HG03457 (cell line): Measurements from ENCODE around the gene BTBD9.
"Not testable (repeated sequence)": the region's sequence is repeated elsewhere in the genome, so short reads cannot be mapped to it uniquely, and the experiment has no call there.

ENCODE experiments used
- ATAC-seq: cut with Tn5 transposase; IDR thresholded peaks from one replicate; pipeline ENCODE4 v1.9.1; 2021; ENCODE audit warnings: moderate number of reproducible peaks; ENCODE audit not compliant: unreplicated experiment

The BTBD9 gene

DNA sequence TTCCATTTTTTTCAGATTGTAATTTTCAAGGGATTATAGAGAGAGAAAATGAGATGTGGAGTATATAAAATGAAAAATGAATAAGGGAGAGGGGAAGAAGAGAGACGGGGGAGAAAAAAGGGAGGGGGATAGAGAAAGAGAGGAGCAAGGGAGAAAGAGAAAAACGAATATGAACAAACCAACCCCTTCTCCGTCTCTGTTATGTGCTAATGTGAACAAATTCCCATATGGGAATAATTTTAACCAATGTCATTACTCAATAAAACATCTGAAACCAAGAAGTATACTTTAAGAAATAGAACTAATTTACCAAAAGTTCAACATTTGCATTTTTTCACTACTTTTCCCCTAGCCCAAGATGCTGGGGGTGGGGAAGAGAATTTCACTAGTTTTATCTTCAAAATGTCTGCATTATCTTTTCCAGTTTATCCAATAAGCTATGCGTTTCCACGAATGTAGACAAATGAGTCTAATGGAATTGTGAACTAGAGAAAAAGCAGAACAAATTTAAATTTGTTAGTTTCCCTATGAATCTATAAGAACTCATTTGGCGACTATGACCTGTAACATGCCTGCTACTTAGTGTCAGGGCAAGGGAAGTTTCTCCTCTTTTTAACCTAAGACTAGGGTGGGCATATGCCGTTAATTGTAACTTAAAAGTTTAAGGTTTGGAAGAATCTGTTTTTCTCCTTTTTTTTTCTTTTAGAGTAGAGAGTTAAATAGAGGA lies 286.3 kb downstream of the BTBD9 start:
- ATAC-seq = no peak

- ATAC-seq = no peak
These were observed 287.1 kb downstream of the BTBD9 start for GRCh38 chr6:38352636-38353035.

DNA sequence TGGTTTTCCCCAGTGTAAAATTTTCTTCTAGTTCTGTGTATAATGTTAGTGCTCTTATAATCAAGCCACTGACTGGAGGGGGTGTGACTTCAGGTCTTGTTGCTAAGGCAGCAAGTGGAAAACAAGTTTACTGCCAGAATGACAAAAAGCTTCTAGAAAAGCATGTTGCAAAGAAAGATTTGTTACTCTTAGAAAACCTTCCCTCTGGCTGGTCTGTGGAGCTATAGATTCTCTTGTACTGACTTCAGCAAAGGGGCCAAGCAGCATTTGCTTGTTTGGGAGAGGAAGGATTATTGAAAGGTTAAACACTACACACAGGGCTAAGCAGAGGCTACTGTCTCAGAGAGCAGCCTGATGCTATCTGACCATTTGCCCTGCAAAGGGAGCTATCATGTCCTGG lies 288.8 kb downstream of the BTBD9 start:
- ATAC-seq = no peak

DNA sequence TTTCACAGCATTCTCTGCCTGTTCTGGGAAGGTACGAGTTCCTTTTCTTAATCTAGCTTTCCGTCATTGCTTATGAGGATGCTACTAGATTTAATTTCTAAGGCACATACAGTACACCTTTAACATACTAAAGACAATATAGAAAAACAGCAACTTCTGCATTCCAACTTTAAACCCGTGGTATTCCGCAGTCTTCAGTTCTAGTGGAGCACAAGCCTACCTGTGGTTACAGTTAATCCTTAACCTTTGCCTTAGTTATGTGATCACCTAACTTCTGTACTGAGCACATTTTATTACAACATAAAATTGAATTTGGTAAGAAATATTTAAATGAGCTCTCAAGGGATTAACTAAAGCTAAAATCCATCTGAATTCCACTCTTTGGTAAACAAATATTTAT lies 289.5 kb downstream of the BTBD9 start:
- no peak for ATAC-seq

GRCh38 chr6:38349795-38350194 lies 289.9 kb downstream of the BTBD9 start:
- no peak for ATAC-seq

DNA sequence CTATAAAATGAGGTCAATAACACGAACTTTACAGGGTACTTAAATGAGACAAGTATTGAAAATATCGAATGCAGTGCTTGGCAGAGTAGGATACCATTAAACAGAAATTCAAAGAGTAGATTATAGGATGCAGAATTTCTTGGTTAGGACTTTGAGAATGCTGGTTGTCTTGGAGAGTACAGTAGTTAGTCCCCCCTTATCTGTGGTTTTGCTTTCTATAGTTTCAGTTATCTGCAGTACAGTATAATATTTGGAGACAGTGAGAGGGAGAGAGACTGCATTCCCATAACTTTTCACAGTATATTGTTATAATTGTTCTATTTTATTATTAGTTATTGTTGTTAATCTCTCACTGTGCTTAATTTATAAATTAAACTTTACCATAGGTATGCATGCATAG lies 290.5 kb downstream of the BTBD9 start:
- ATAC-seq = no peak

DNA sequence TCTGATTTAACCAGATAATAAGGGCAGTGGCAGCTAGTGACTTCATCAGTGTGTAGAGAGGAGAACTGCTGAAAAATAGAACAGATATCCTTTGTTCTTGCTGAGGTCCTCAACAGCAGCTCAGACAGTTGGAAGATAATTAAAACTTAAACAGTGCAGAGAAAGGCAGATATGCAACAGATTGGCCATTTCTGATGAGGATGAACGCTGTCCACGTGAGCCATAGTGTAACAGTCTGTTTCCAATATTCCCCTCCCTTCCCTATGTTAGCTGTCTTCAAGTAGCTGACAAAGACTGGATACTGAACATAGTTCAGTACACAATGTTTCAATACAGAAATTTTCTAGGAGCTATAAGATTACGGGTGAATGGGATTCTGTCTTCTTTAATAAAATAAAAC lies 291.4 kb downstream of the BTBD9 start:
- ATAC-seq = no peak

- ATAC-seq = not testable (repeated sequence)
These were observed 291.9 kb downstream of the BTBD9 start for GRCh38 chr6:38347829-38348228.

- no peak for ATAC-seq
These were observed 293.2 kb downstream of the BTBD9 start for GRCh38 chr6:38346291-38347079.

DNA sequence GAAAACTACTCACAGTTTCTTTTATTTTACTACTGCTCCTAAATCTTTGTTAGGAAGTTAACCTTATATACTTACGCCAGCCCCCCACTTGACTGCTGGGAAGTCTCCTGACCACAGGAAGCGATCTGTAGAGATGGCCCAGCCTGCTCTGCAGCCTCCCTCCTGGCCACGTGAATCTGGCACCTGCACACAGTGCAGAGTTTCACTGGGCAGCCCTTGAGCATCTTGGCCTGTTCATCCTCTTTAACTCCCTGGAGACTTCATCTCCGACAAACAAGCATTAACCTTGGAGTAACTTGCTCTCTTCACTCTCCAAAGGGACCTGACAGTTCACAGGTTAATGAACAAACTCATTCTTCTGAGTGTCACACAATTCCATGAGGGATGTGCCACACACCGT lies 294.1 kb downstream of the BTBD9 start:
- no peak for ATAC-seq

GRCh38 chr6:38341496-38341895 lies 298.2 kb downstream of the BTBD9 start:
- ATAC-seq = no peak

DNA sequence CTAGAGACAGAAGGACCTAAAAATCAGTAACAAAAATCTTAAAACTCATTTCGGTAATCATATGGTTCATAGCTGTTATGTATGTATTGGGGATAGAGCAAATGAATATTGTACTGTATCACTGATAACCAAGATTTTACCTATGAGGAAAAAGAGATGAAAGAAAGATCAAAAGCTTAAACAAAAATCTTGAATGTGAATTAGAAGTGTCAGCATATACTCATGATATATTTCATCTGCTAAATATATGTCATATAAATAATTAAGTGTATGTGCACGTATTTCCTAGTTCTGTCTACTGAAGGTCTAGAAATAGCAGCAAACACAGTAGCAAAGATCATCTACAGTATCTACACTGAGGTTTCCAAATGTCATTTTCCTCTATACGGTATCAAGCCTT lies 299.8 kb downstream of the BTBD9 start:
- ATAC-seq = no peak

- no peak for ATAC-seq
These were observed 301.8 kb downstream of the BTBD9 start for GRCh38 chr6:38337819-38338465.

GRCh38 chr6:38336922-38337321 lies 302.8 kb downstream of the BTBD9 start:
- no peak for ATAC-seq

DNA sequence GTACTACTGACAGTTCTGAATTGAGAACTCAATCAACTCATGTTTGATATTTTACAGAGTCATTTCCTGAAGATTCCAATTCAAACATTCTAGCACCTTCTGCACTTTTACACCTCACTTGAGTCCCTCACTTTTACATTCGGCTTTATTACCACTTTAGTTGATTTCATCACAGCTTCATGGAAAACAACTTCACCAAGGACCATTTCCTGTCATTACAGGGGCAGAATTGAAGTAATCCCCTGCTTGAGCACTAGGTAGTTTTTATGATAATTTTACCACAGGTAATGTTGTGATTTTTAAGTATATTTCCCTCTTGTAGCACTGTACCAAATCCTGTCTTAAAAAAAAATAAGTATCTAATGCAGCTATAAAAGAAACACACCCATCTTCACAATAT lies 312.9 kb downstream of the BTBD9 start:
- ATAC-seq = no peak

DNA sequence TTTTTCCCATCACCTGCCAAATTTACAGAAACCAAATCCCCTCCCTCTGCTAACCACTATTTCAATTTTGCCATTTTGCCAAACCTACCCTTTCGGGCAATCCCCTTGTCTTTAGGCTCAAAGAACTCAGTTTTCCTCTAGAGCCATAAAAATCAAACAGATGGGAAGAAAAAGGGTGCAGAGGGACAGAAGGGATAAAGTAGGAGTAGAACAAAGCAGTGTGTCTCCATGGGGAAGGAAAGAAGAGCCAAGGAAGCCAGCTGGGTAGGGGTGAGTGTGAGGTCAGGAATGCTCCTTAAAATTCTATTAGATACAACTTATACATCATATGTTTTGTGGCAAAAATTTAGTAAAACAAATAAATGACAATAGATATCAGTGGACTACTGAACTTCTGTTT lies 316.5 kb downstream of the BTBD9 start:
- no peak for ATAC-seq

DNA sequence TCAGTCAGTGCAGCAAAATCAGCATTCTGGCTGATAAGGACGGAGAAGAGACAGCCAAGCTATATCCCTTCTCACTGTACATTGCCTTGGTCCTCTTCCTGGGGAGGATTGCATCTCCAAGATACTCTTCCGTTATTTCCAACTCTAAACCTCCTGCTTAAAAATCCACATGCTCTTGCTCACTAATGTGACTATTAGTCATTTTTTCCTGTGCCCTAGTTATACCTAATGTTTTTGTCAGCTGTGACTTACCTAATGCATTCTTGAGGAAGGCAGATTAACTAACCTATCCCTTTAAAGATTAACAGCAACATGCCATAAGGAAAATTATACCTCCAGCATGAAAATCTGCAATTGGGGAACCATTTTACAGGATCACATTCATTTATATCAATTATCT lies 317.6 kb downstream of the BTBD9 start:
- no peak for ATAC-seq

DNA sequence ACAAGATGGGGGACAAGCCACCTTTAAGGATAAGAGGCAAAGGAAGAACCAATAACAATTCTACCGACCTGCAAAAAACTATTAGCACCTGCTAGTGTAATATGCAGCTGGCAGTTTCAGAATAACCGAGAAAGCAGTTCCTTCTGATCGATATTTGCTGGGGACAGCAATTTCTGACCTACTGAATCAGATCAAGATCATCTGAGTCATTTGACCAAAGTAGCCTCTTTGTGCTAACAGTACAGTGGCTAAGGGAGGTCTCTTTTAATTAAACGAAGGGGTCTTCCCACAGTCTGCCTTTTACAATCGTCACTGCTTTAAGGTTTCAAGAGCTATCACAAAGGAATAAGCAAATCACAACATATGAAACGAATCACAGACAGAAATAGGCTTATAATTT lies 318.9 kb downstream of the BTBD9 start:
- ATAC-seq = no peak

- ATAC-seq = no peak
These were observed 319.4 kb downstream of the BTBD9 start for GRCh38 chr6:38320358-38320757.

DNA sequence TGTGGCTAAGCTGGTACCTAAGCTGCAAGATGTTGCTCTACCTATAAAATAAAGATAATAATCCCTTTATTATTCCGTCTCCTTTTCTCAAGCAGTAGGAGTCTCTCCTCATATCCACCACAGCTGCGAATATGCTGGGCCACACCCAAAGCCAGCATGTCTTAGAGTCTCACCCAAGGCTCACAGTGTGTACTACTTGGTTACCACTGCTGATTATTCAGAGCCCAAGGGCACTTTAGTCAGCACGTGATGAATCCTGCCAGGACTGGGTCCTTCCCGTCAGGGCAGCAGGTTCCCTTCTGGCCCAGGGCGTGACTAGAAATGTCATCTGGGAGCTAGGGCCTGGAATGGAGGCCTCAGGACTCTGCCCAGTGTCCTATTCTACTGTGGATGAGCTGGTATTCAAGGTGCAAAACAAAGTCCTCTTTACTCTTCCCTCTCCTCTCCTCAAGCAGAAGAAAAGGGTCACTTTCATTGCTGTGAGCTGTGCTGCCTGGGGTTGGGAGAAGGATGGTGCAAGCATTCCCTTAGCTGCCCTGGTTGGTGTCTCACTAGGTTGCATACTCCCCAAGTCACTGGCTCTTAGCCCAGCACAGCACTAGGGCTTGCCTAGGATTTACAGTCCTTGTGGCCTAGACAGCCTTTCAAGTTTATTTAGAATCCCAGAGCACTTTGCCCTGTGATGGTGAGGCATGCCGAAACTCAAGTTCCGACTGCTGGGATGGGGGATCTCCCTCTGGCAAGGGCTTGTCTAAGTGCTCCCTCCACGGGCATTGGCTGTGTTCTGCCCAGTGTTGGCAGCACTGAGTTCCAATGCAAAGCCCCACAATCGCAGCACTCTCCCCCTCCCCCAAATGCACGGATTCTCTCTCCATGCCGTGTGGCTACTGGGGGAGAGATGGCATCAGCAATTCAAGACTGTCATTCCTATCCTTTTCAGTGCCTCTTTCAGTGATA lies 320.2 kb downstream of the BTBD9 start:
- ATAC-seq = no peak
